ENCODE results near the gene SLC35G3.

DNA sequence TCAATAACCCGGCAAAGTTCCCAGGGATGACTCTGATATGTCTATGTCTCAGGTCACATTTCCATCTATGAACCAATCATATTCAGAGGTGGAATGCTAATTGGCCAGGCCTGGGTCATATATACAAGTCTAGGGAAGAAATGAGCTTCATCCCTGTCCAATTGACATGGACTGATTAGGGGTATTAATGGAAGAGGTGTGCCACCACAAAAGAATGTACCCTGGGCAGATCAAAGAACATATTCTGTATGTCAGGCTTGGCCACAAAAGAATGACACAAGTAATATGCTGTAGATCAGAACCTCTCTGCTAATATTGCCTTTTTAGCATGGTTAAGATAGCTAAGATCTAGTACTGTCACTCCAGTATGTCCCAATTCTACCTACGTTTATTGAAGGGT lies 6.7 kb downstream of the SLC35G3 start:
- TF ChIP-seq, protein P1, sequence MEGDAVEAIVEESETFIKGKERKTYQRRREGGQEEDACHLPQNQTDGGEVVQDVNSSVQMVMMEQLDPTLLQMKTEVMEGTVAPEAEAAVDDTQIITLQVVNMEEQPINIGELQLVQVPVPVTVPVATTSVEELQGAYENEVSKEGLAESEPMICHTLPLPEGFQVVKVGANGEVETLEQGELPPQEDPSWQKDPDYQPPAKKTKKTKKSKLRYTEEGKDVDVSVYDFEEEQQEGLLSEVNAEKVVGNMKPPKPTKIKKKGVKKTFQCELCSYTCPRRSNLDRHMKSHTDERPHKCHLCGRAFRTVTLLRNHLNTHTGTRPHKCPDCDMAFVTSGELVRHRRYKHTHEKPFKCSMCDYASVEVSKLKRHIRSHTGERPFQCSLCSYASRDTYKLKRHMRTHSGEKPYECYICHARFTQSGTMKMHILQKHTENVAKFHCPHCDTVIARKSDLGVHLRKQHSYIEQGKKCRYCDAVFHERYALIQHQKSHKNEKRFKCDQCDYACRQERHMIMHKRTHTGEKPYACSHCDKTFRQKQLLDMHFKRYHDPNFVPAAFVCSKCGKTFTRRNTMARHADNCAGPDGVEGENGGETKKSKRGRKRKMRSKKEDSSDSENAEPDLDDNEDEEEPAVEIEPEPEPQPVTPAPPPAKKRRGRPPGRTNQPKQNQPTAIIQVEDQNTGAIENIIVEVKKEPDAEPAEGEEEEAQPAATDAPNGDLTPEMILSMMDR (conservative IDR thresholded peaks at IDR 0.05; ENCODE audit: low read depth, low read length) = no peak
- no peak for TF ChIP-seq EZH2 (IDR thresholded peaks at IDR 0.05; ENCODE audit: borderline replicate concordance, low read depth, low read length, poor library complexity, severe bottlenecking)
